SK-N-SH (cell line): ENCODE results near the gene ACACA.

ENCODE experiments used
- CTCF ChIP-seq: fragments of 200-600 bp; sonication (generic); IDR thresholded peaks from 2 replicates; pipeline ENCODE4 v1.6.1; 2017; ENCODE audit warnings: antibody characterized with exemption, mild to moderate bottlenecking, moderate library complexity
- EP300 ChIP-seq, 2 experiments: IDR thresholded peaks; 2 replicates each; pipeline versions ENCODE4 v1.4.0 to v1.6.1; 2012; ENCODE audit warnings: borderline replicate concordance in 1 of 2, low read depth in 1 of 2, low read length in 1 of 2
- GATA2 ChIP-seq: sonication (generic); formaldehyde crosslinking; IDR thresholded peaks from 2 replicates; pipeline ENCODE4 v1.5.0; 2020; ENCODE audit warnings: mild to moderate bottlenecking, missing genetic modification reagents
- IRF3 ChIP-seq: fragments of 150-350 bp; IDR thresholded peaks from 2 replicates; pipeline ENCODE4 v1.6.1; 2016; ENCODE audit warnings: mild to moderate bottlenecking, low read depth, low read length
- MAX ChIP-seq: IDR thresholded peaks from 2 replicates; pipeline ENCODE4 v1.4.0; 2012; ENCODE audit warnings: low read depth
- MEF2A ChIP-seq: IDR thresholded peaks from 2 replicates; pipeline ENCODE4 v1.4.0; 2012; ENCODE audit warnings: low read depth, borderline replicate concordance
- NRF1 ChIP-seq: IDR thresholded peaks from 2 replicates; pipeline ENCODE4 v1.6.1; 2012; ENCODE audit warnings: low read depth, mild to moderate bottlenecking, low read length
- PBX3 ChIP-seq: IDR thresholded peaks from 2 replicates; pipeline ENCODE4; 2012
- POLR2AphosphoS5 ChIP-seq: IDR thresholded peaks from 2 replicates; pipeline ENCODE4 v1.6.1; 2012; ENCODE audit warnings: low read depth, low read length
- RAD21 ChIP-seq: IDR thresholded peaks from 2 replicates; pipeline ENCODE4 v1.6.1; 2012; ENCODE audit warnings: mild to moderate bottlenecking, low read length
- SMC3 ChIP-seq: IDR thresholded peaks from 2 replicates; pipeline ENCODE4 v1.6.1; 2012; ENCODE audit warnings: low read depth, low read length, improper control_type of control experiment
- TAF1 ChIP-seq: IDR thresholded peaks from 2 replicates; pipeline ENCODE4 v1.6.1; 2012; ENCODE audit warnings: low read depth, mild to moderate bottlenecking, low read length, moderate library complexity, borderline replicate concordance
- TCF12 ChIP-seq: IDR thresholded peaks from 2 replicates; pipeline ENCODE4 v1.4.0; 2012

- TF ChIP-seq MAX: no peak
- peak; percentile 94 for TF ChIP-seq SMC3
- TF ChIP-seq MEF2A: no peak
- TF ChIP-seq CTCF: peak; percentile 94
- no peak for TF ChIP-seq TAF1
- no peak; a peak in 1 of 4 replicates for TF ChIP-seq EP300 (IDR thresholded peaks at IDR 0.05; ENCODE audit: borderline replicate concordance in 1 of 2, low read depth in 1 of 2, low read length in 1 of 2)
- peak; percentile 95 for TF ChIP-seq RAD21
- TF ChIP-seq GATA2 (CRISPR knock-in tag): no peak
- TF ChIP-seq NRF1: 0 out of 2 replicates have a peak, but pooled peaks have one; percentile 7
- TF ChIP-seq TCF12: no peak
- no peak for TF ChIP-seq IRF3
- TF ChIP-seq PBX3: peak; percentile 85
- no peak for TF ChIP-seq POLR2AphosphoS5
Observed at GRCh38 chr17:37047631-37048104, 359.0 kb downstream of the ACACA start.
